GM21529 (cell line): ENCODE data around the gene TSHZ3.

Experiments used
- ATAC-seq: cut with Tn5 transposase; IDR thresholded peaks from one replicate; pipeline ENCODE4 v1.9.1; 2021; ENCODE audit not compliant: unreplicated experiment

TSHZ3 gene

DNA sequence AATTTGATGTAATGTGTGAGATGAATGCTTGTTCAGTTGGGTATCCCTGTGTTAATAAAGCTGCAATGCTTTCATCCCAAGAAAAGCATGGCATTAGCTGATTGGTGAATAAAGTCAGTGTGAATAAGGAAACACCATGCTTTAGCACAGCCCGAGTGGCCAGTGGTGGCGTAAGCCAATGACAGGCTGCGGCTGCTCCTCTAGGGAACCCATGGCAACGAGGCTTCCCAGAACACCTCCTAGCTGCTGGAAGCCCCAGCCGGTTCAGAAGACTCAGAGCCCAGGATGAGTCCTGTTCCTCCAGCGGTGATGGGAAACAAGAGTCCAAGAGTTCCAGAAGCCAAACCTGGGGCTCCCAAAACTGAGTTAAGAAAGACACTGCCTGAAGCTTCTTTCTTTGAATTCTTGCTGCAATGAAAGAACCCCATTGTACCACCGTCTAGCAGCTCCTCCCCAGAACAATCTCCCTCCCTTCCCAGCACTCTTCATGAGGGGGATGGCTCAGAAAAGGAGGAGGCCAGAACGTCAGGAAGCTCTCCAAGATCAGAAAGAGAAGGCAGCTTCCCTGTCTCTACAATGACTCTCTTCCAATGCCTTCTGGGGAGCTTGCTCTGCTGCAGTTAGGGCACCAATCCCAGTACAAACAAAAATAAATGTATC lies 58.2 kb downstream of the TSHZ3 start:
- ATAC-seq: no peak

DNA sequence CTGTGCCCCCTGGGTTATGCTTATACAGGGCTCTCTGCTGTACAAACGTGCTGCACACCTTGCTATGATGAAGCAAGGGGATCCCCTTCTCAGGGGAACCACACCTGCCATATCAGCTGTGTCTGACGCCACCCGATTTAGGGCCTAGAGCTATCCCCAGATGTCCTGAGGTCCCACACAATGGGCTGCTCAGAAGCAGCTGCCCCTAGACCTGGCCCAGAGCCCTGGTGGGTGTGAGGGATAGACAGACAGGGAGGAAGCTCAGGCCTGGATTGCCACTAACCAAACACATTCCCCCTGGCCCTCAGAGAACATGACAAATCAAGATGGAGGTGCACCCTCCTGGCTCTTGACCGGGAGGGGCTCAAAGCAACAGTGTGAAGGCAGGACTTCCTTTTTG lies 59.3 kb downstream of the TSHZ3 start:
- no peak for ATAC-seq

DNA sequence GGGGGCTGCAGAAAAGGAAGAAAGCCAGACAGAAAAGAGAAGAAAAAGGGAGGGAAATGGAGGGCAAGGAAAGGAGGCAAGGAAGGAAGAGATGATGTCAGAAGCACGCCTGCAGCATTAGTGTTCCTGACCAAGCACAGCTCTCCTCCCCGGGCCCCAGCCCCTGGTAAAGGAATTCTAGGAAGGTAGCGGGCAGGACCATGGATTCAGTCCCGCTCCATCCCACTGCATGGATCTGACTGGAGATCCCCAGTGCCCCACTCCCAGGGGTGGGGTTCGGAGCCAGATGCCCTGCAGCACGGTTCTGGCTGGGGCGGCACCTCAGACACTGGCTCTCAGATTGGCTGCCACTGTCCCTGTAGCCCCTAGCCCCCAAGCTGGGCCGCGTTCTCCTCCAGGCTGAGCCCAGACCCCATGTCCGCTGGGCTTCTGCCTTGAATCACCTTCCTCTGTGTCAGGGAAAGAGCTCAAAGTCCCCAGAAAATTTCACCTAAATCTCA lies 59.8 kb downstream of the TSHZ3 start:
- ATAC-seq: no peak

DNA sequence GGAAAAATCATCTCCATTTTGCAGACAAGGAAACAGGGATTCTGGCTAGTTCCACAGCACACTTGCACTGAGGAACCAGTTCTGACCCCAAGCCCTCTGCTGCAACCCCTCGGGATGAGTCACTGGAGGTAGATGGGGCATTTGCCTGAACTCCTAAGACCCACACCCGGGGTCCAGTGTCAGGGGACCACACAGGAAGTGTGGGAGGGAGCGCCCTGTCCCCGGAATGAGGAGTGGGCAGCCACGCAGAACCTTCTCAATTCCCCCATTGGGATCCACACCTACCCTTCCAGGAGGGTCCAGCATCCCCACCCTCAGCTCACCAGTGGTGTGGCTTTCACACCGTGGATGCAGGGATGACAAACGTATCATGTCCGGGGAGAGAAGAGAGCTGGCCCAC lies 62.7 kb downstream of the TSHZ3 start:
- no peak for ATAC-seq

DNA sequence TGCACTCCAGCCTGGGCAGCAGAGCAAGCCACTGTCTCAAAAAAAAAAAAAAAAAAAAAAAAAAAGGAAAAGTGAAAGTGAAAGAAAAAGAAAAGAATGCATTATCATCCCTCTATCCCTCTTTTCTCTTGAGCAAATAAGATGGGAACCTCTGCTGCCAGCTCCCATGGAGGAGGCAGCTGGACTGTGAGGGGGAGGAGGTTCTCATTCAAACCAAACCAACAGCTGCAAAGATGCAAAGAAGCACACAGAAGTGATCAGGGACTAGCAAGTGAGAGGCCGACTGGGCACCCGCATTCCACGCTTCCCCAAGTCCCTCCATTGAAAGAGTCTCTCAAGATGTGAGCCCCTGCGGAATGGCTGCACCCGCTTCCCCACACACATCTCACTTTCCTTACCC lies 63.5 kb downstream of the TSHZ3 start:
- ATAC-seq: no peak

DNA sequence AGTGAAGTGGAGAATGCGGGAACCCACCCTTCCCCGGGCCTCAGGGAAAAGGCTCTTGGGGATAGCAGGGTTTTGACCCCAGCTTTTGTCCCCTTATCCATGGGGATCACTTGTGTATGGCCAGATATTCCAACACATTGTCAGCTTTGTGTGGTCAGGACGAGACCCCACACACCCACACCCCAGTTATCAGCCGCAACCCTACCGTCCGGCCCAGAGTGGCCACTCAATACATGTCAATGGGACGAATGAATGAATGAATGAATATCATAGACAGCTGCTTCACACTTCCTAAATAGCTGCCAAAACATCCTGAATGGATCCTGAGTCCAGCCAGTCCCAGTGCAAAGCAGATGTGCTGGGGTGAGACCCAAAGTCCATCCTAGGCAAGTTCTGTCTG lies 64.6 kb downstream of the TSHZ3 start:
- no peak for ATAC-seq

DNA sequence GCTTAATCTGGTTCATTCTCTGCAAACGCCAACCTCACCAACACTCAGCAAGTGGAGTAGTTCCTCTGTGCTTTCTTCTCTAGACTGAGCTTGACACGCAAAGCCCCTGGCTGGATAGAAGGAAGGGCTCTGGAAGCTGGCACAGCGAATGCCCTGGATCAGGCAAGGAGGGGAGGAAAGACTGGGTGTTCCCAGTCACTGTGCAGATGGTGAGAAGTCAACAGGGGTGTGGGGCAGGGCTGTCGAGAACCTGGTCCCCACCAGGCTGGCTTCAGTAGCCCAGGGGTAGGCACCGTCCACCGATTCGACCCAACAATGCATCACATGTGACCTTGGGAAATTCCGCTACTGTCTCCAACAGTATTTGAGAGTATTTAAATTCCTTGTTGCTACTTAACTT lies 65.5 kb downstream of the TSHZ3 start:
- ATAC-seq: no peak

DNA sequence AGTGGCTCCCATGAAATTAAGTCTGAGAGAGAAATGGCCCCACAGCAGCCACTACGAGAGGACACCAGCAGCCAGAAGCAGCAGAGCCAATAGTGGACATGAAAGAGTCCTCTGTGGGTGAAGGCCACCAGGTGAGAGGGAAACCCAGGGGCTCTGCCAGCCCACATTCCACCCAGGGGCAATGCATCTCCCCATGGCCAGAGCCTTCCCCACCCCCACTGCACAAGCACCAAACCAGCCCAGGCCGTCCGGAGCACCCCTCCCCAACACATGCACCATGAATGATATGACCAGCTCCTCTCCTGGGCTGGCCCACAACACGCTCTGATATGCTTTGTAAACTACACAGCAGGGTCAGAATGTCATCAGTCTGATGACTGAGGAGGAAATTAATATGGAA lies 66.9 kb downstream of the TSHZ3 start:
- ATAC-seq: no peak

DNA sequence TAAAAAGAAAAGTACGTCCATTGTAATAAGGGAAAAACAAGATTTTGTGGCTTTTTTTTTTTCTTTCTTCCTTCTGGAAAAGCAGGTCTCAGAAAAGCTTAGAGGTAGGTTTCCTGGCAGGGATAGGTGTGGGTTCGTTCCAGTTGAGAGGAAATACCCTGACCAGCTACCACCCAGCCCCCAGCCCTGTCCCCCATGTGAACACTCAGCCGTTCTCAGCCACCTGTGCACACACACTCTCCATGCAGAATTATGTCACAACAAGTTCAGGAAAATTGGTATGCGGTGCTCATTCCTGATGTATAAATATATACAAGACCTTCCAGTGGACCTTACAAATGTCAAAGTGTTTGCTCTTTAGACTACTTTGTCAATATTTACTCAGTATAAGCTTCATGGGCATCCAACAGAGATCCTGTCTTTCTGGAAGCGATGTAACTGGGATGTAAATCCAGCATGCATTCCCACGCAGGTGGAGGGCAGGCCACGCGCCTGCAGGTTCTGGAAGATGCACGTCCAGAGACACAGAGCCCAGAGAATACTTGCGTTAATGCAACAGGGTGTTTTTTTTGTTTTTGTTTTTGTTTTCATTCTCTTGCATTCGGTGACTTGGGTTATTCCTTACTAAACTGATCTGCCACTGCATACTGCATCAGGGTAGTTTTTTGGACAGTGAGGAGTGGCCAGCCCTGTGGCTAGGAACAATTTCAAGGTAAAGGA lies 68.8 kb downstream of the TSHZ3 start:
- no peak for ATAC-seq

DNA sequence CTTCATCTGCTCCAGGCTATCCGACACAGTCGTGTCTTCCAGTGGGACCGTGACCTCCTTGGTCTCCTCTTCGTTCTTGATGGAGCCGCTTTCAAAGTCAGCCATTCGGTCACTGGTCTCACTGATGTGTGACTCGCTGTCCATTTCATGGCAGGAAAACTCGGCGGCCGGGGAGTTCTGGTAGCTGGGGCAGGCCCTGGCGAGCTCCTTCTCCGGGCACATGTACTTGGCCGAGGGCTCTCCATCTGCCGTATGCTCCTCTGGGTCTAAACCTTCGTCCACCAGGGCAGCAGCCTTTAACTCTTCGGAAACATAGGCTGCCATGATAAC lies 69.8 kb downstream of the TSHZ3 start:
- no peak for ATAC-seq

DNA sequence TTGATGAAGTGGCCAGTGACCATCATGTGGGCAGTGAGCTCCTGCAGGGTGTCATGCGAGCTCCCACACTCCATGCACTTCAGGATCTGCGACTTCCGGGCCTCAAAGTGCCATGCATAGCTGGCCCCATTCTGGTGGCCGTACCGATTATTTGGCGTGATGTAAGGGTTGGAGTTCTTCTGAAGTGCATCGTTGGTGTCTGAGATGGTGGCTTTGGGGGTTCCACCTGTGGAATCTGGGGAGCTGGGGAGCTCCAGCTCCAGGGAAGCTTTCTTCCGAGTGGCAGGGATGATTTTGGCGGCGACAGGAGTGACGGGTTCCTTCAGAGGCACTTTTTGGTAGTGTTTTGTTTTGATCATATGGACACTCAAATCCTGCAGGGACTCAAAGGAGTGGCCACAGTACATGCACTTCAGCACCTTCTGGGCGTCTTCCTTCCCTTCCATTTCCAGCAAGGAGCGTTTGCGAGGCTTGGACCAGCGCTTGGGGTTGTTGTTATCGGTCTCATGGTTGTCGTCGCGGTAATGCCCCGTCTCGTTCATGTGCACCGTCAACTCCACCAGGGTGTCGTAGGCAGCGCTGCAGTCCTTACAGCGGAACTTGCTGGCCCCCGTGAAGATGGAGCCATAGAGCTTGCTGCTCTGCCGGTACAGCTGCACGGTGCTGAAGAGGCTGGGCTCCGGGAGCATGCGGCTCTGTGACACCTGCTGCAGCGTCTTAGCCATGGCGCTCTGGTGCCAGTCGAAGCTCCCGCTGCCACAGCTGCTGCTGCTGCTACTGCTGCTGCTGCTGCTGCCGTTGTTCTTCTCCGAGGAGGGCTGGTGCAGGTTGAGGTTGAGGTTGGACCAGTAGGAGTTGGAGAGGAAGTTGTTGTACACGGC lies 70.4 kb downstream of the TSHZ3 start:
- ATAC-seq: no peak

DNA sequence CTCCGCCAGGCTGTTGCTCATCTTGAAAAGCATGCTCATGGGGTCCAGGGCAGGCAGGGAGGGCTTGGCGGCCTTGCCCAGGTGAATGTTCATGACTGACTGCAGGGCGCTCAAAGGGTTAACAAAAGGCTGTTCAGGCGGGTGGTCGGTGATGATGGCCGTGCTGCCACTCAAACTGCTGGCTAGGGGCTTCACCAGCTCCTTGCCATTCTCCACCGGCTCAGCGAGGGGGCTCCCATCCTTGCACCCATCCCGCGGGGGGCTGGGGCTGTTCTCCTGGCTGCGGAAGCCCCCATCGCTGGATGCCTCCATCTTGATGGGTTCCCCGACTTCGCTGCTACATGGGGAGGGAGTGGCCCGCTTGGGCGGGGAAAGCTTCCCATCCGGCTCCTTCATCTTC lies 71.7 kb downstream of the TSHZ3 start:
- ATAC-seq: no peak

DNA sequence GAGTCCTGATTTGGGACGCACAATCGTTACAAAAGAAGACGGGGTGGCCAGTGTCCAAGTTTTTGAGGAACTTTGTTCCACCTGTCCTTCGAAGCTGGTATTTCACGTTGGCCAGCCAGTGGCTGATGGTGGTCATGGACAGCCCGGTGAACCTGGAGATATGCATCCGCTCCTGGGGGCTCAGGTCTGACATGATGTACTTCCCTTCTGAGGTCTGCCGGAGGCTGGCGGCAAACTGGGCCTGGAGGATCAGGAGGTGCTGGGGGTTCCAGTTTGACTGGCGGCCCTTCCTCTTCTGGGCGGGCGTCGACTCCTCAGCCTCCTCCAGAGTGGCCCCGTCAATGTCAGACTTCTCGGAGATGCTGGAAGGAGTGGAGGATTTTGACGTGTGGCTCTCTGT lies 72.4 kb downstream of the TSHZ3 start:
- no peak for ATAC-seq

DNA sequence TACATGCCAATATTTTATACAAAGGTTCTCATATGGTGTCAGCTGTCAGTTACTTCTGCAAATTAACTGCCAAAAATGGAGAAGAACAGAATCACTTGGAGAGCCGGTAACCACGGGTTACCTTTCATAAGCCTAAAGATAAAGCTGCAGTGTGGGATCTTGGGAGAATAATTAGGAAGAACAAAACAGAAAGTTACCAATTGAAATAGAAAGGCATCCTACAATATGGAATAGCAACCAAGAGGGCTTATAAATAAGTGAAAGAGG lies 74.2 kb downstream of the TSHZ3 start:
- ATAC-seq: no peak

DNA sequence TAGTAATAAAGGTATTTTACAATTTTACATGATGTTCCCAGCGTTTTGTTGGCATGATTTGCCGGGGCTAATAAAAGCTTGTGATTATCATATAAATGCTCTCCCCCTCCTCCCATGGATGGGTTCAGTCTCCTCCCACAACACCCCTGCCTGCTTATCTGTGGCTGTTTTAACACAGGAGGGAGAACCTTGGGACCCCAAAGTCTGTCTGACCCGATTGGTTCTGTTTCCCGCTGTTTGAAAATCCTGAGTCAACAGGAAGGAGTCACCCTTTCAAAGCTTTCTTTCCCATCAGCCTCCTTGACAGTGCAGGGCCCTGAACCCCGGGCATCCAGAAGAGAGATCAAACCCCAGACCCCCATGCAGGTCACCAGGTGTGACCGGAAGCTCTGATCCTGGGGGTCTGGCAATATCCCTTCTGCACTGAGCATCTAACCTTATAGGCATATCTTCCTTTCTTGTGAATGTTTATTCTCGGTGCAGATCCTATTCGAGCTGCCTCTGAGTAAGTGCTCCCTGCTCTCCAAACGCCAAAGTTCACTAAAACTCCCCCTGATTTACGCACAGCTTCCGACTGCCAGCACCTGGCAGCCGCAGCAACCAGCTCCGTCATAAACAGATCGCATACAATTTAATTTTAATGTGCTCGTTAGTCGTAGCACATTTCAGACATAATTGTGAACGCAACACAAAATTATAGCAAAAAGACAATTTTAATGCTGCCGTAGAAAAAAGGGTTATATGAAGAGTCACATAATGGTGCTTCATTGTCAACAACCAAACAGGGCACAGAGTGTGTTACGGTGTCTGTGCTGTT lies 74.8 kb downstream of the TSHZ3 start:
- ATAC-seq: no peak

DNA sequence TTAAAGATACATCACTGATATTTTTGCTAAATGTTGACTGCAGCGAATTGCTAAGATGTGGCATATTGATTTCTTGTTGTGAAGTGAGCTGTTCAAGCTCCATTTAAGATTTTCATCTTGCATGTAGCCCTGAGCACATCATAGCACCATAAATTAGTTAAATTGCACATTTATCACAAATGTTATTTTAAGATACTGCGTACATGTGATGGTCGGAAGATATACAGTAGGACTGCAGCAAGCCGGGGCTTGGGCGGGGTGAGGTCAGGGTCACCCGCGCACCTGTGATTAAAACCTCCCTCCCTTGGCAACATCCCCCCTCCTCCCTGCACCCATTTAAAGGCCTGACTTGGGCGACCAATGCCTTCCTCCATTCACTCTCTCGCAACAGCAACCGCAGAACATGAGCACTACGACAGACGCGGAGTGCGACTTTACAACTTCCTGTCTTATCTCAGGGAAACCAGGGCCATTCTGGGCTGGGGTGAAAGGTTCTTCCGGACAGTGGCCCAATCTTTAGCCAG lies 76.6 kb downstream of the TSHZ3 start:
- no peak for ATAC-seq

DNA sequence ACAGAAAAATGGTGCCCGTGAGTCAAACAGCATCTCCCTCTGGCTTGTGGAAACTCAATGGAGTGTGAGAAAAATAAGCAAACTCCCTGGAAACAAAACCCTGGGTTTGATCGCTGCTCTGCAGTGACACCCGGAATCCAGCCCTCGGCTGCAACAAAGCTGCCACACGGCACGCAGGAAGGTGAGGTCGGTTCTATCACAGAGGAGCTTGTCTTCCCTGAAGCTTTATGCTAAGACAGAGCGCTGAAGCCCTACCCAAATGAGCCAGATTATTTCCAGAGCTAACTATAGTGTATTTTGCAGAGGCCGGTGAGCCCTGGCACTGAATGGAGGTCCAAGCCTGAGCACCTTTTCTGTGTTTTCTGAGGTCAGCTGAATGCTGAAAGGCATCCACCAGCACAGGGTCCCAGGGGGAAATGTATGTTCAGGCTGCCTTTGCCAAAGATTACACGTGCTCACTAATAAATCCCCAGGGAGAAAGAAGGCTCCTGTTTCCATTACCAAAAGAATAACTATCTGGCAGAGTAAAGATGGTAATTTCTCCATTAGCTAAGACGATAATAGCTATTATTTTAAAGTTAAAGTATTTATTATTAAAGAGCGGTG lies 77.8 kb downstream of the TSHZ3 start:
- ATAC-seq: no peak

DNA sequence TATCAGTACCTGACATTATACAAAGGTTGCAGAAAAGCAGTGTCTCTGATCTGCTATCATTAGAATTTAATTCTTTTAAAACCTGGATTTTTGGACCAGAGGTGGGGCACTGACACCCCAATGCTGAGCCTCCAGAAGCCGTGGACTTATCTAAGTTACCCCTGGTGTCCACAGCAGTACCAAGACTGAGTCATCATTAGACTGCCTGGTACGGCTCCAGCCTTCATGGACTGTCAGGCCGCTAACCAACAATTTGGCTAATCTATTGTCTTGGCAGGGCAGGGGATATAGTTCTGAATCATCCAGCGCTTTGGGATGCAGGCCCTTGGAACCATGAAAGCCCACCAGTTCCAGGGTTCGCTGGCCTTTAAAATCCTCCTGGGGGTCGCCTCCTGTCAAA lies 78.3 kb downstream of the TSHZ3 start:
- ATAC-seq: no peak

DNA sequence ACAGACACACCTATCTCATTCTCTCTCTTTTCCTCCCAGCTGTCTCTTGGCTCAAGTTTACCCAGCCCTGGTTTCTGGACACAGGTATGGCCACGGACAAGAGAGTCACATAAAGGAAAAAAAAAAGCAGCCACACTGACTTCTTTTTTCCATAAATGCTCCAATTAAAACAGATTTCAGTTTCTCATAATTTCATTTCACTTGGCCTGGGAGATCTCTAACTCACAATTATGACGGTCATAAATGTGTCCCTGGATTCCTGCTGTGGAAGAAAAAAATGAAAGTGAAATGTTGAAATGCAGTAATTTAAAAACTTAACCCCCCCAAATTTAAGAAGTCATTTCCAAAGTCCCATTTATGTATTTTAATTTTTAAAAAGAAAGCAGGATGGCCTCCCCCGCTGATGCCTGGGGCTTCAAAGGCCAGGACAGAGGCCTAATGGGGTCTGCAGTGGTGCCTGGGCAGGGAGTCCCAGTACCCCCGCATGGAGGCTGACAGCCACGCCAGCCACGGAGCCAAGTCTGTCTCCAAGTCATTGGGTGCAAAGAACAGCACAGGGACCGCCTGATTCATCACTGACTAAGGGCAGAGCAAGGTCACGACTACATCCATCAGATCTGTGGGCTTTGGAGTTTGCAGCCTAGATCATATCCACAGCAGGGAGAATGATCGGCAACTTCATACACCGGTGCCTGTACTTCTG lies 79.7 kb downstream of the TSHZ3 start:
- ATAC-seq: no peak

DNA sequence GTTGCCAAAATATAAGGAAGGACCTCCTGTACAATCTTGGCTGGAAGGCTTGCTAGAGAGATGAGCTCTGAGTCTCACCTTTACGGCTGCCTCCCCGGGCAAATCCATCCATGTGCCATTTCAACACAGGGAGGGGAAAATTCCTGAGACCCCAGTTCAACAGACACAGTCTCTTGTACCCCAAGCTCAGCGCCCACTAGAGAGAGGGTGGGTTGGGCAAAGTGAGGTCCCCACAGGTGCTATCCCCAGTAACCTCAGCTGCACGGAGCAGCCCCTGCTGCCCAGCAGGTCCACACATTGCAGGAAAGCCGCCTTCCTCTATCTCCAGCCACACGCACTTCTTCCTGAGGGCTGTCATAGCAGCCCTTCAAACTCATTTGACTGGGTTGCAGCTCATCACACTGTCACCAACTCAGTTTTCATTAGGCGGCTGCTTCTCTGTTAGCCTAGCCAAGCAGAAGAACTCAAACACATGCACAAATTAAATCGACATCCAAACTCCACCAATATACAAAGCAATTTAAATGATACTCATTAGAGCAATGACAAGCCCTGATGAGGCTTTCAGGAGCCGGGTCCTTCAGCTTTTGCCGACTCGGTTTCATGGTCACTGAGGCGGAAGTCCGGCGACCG lies 80.4 kb downstream of the TSHZ3 start:
- ATAC-seq: no peak
